SU-DHL-6 (cell line): ENCODE measurements around the gene GALNT17.
"Not testable (repeated sequence)": the region's sequence is repeated elsewhere in the genome, so short reads cannot be mapped to it uniquely, and the experiment has no call there.

ENCODE experiments used
- H2AFZ ChIP-seq: fragments of 200-600 bp; sonication (generic); 2 replicates; pipeline ENCODE4 v1.6.1; 2014; ENCODE audit warnings: low read depth, mild to moderate bottlenecking, moderate library complexity, mixed read lengths, antibody characterized with exemption, low read length; ENCODE audit not compliant: severe bottlenecking
- H3F3A ChIP-seq: fragments of 200-600 bp; shearing (Covaris generic); 2 replicates; pipeline ENCODE4 v1.6.0; 2016; ENCODE audit warnings: antibody characterized with exemption, mild to moderate bottlenecking; ENCODE audit not compliant: insufficient read depth
- H3K27ac ChIP-seq: fragments of 200-600 bp; sonication (generic); 2 replicates; pipeline ENCODE4 v1.5.1; 2016; ENCODE audit warnings: low read depth, mild to moderate bottlenecking, low read length, moderate library complexity, mixed read lengths
- H3K27me3 ChIP-seq: fragments of 200-600 bp; sonication (generic), shearing (Covaris generic); 2 replicates; pipeline ENCODE4 v1.6.0; 2014; ENCODE audit warnings: mild to moderate bottlenecking, low read length
- H3K36me3 ChIP-seq: fragments of 200-600 bp; sonication (generic); 2 replicates; pipeline ENCODE4 v1.6.1; 2014; ENCODE audit warnings: mild to moderate bottlenecking, low read length, mixed read lengths
- H3K4me2 ChIP-seq: fragments of 300-600, 200-600 bp; shearing (Covaris generic), sonication (generic); 2 replicates; pipeline ENCODE4 v1.6.0; 2014; ENCODE audit warnings: low read length, low read depth, mild to moderate bottlenecking; ENCODE audit not compliant: poor library complexity, severe bottlenecking
- H3K4me3 ChIP-seq: fragments of 200-600 bp; sonication (generic); 2 replicates; pipeline ENCODE4 v1.5.1; 2014; ENCODE audit warnings: antibody characterized with exemption, low read length, mild to moderate bottlenecking, mixed read lengths; ENCODE audit not compliant: insufficient read depth, poor library complexity, severe bottlenecking
- H3K79me2 ChIP-seq: fragments of 200-600 bp; sonication (generic); 2 replicates; pipeline ENCODE4 v1.6.1; 2014; ENCODE audit warnings: mild to moderate bottlenecking, low read length, moderate library complexity; ENCODE audit not compliant: insufficient read depth
- H3K9ac ChIP-seq: fragments of 200-600 bp; sonication (generic); 2 replicates; pipeline ENCODE4 v1.7.0; 2014; ENCODE audit warnings: mild to moderate bottlenecking, low read length
- H3K9me2 ChIP-seq: fragments of 200-600 bp; sonication (generic); replicated peaks from 2 replicates; pipeline ENCODE4 v1.6.1; 2014; ENCODE audit warnings: low read length; ENCODE audit not compliant: insufficient read depth
- H3K9me3 ChIP-seq: fragments of 200-600 bp; sonication (generic); 2 replicates; pipeline ENCODE4 v1.6.1; 2014; ENCODE audit warnings: low read length, mixed read lengths; ENCODE audit not compliant: insufficient read depth
- H4K20me1 ChIP-seq: fragments of 200-600 bp; sonication (generic); 2 replicates; pipeline ENCODE4 v1.6.1; 2014; ENCODE audit warnings: low read depth, mild to moderate bottlenecking, antibody characterized with exemption, low read length, moderate library complexity, mixed read lengths
- EZH2phosphoT487 ChIP-seq: fragments of 200-600 bp; sonication (generic), shearing (Covaris generic); conservative IDR thresholded peaks from 2 replicates; pipeline ENCODE4 v1.6.1; 2018; ENCODE audit warnings: mild to moderate bottlenecking, antibody characterized with exemption, low read length, moderate library complexity, mixed read lengths
- TF ChIP-seq, protein P1 (sequence below): fragments of 200-600 bp; sonication (generic); IDR thresholded peaks from one replicate; pipeline ENCODE4 v1.5.1; 2017; ENCODE audit warnings: antibody characterized with exemption, mild to moderate bottlenecking, low read length, moderate library complexity; ENCODE audit not compliant: insufficient read depth, poor library complexity, severe bottlenecking

Gene GALNT17

GRCh38 chr7:71261066-71261465, 129.1 kb downstream of the GALNT17 start:
- H3K36me3 ChIP-seq: no peaks in the 10 kb centered on the region
- no peak overlapping the region for H3K4me2 ChIP-seq
- no peak overlapping the region for H3K9ac ChIP-seq
- no peak overlapping the region for H3K4me3 ChIP-seq
- H4K20me1 ChIP-seq: no peaks in the 10 kb centered on the region
- H2AFZ ChIP-seq: no peak overlapping the region
- H3K27ac ChIP-seq: no peak overlapping the region
- H3K9me2 ChIP-seq: no peaks in the 10 kb centered on the region
- peaks cover 13% of the 10 kb centered on the region; the same call in 1 of the 2 replicates for H3K9me3 ChIP-seq
- no peak for TF ChIP-seq EZH2phosphoT487
- TF ChIP-seq, protein P1, sequence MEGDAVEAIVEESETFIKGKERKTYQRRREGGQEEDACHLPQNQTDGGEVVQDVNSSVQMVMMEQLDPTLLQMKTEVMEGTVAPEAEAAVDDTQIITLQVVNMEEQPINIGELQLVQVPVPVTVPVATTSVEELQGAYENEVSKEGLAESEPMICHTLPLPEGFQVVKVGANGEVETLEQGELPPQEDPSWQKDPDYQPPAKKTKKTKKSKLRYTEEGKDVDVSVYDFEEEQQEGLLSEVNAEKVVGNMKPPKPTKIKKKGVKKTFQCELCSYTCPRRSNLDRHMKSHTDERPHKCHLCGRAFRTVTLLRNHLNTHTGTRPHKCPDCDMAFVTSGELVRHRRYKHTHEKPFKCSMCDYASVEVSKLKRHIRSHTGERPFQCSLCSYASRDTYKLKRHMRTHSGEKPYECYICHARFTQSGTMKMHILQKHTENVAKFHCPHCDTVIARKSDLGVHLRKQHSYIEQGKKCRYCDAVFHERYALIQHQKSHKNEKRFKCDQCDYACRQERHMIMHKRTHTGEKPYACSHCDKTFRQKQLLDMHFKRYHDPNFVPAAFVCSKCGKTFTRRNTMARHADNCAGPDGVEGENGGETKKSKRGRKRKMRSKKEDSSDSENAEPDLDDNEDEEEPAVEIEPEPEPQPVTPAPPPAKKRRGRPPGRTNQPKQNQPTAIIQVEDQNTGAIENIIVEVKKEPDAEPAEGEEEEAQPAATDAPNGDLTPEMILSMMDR: no peak
- no peaks in the 10 kb centered on the region for H3K27me3 ChIP-seq
- H3K79me2 ChIP-seq: no peaks in the 10 kb centered on the region
- no peaks in the 10 kb centered on the region for H3F3A ChIP-seq

- not testable (repeated sequence) for H3K4me3 ChIP-seq, H2AFZ ChIP-seq, H3F3A ChIP-seq
These were observed 130.9 kb downstream of the GALNT17 start for GRCh38 chr7:71262834-71263233.

DNA sequence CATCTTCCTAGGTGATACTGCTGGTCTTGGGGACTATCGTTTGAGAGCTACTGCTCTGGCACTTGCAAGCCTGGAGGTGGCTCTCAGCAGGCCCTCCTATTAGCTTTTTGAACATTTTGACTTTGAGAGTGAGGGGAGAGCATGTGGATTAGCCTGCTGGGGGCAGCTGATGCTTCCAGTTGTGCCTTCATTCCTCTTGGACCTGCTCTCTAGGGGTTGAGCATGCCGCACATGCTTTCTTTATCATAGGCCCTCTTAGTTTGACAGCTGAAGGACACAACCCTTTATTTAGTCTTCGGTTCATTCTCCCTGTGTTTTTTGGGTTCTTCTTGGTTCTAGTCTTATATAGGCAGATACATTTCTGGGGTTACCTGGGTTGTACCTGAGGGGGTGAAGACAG, 132.1 kb downstream of the GALNT17 start:
- H3K9me3 ChIP-seq: no peaks in the 10 kb centered on the region
- no peaks in the 10 kb centered on the region for H3K79me2 ChIP-seq

More at GRCh38 chr7:71262834-71263233, 130.9 kb downstream of the GALNT17 start:
- not testable (repeated sequence) for H3K79me2 ChIP-seq, H3K9ac ChIP-seq, H3K36me3 ChIP-seq, H3K27ac ChIP-seq, H3K9me2 ChIP-seq, H3K9me3 ChIP-seq, H4K20me1 ChIP-seq, H3K27me3 ChIP-seq, H3K4me2 ChIP-seq

GRCh38 chr7:71266912-71267311, 135.0 kb downstream of the GALNT17 start:
- Histone ChIP-seq H4K20me1 (no peaks in the 10 kb centered on the region), H3K9me2 (no peaks in the 10 kb centered on the region), H3K9ac (no peak overlapping the region), H3K79me2 (no peaks in the 10 kb centered on the region), H3K36me3 (no peaks in the 10 kb centered on the region), H3K4me2 (no peak overlapping the region), H2AFZ (no peak overlapping the region), H3F3A (no peaks in the 10 kb centered on the region), H3K4me3 (no peak overlapping the region), H3K27me3 (no peaks in the 10 kb centered on the region), H3K9me3 (no peaks in the 10 kb centered on the region), H3K27ac (no peak overlapping the region)
- no peak for TF ChIP-seq EZH2phosphoT487
- TF ChIP-seq, protein P1: no peak

More for the DNA sequence above, 132.1 kb downstream of the GALNT17 start:
- Histone ChIP-seq H3F3A (no peaks in the 10 kb centered on the region), H3K36me3 (no peaks in the 10 kb centered on the region), H3K4me2 (no peak overlapping the region), H3K9me2 (no peaks in the 10 kb centered on the region), H3K9ac (no peak overlapping the region), H3K27ac (no peak overlapping the region), H4K20me1 (no peaks in the 10 kb centered on the region), H2AFZ (no peak overlapping the region), H3K27me3 (no peaks in the 10 kb centered on the region), H3K4me3 (no peak overlapping the region)
- TF ChIP-seq, protein P1: no peak
- no peak for TF ChIP-seq EZH2phosphoT487
